ENCODE data around the gene XRCC6. TPM values are rescaled to one million over a fixed set of nuclear protein-coding genes. Genes with fewer than 3 reads are reported as not detected.

The XRCC6 gene
- total and polyA plus RNA-seq, 9 of the 15 experiments (the other 6 are each of a cell fraction or from before 2014, with no cell fraction given) = 151 to 440 (median 318) TPM

- TF ChIP-seq, protein P1, sequence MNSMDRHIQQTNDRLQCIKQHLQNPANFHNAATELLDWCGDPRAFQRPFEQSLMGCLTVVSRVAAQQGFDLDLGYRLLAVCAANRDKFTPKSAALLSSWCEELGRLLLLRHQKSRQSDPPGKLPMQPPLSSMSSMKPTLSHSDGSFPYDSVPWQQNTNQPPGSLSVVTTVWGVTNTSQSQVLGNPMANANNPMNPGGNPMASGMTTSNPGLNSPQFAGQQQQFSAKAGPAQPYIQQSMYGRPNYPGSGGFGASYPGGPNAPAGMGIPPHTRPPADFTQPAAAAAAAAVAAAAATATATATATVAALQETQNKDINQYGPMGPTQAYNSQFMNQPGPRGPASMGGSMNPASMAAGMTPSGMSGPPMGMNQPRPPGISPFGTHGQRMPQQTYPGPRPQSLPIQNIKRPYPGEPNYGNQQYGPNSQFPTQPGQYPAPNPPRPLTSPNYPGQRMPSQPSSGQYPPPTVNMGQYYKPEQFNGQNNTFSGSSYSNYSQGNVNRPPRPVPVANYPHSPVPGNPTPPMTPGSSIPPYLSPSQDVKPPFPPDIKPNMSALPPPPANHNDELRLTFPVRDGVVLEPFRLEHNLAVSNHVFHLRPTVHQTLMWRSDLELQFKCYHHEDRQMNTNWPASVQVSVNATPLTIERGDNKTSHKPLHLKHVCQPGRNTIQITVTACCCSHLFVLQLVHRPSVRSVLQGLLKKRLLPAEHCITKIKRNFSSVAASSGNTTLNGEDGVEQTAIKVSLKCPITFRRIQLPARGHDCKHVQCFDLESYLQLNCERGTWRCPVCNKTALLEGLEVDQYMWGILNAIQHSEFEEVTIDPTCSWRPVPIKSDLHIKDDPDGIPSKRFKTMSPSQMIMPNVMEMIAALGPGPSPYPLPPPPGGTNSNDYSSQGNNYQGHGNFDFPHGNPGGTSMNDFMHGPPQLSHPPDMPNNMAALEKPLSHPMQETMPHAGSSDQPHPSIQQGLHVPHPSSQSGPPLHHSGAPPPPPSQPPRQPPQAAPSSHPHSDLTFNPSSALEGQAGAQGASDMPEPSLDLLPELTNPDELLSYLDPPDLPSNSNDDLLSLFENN (IDR thresholded peaks at IDR 0.05; ENCODE audit: low read depth in 2 of 2, low read length in 2 of 2) = peak in 1 of 2 experiments; percentile 63; a peak in 1 of 4 replicates
- 0 out of 2 replicates have a peak, but pooled peaks have one; percentile 24 for TF ChIP-seq ZNF311 (CRISPR knock-in tag; IDR thresholded peaks at IDR 0.05)
- 0 out of 2 replicates have a peak, but pooled peaks have one; percentile 45 for TF ChIP-seq SMARCC2 (IDR thresholded peaks at IDR 0.05; ENCODE audit: low read depth)
- TF ChIP-seq, protein P2, sequence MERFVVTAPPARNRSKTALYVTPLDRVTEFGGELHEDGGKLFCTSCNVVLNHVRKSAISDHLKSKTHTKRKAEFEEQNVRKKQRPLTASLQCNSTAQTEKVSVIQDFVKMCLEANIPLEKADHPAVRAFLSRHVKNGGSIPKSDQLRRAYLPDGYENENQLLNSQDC (CRISPR knock-in tag; IDR thresholded peaks at IDR 0.05) = no peak
- TF ChIP-seq ZBTB17 (CRISPR knock-in tag; IDR thresholded peaks at IDR 0.05) = no peak
- TF ChIP-seq, protein P3, sequence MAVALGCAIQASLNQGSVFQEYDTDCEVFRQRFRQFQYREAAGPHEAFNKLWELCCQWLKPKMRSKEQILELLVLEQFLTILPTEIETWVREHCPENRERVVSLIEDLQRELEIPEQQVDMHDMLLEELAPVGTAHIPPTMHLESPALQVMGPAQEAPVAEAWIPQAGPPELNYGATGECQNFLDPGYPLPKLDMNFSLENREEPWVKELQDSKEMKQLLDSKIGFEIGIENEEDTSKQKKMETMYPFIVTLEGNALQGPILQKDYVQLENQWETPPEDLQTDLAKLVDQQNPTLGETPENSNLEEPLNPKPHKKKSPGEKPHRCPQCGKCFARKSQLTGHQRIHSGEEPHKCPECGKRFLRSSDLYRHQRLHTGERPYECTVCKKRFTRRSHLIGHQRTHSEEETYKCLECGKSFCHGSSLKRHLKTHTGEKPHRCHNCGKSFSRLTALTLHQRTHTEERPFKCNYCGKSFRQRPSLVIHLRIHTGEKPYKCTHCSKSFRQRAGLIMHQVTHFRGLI (CRISPR knock-in tag; IDR thresholded peaks at IDR 0.05) = no peak
- TF ChIP-seq ZNF282 (CRISPR knock-in tag; IDR thresholded peaks at IDR 0.05) = no peak
- no peak for TF ChIP-seq ASH1L (IDR thresholded peaks at IDR 0.05; ENCODE audit: borderline replicate concordance, low read depth, partially characterized antibody)
- no peak for TF ChIP-seq YY1 (IDR thresholded peaks at IDR 0.05; ENCODE audit: borderline replicate concordance in 1 of 3, control insufficient read depth in 1 of 3, extremely low read depth in 1 of 3, insufficient read depth in 3 of 3, insufficient read length in 1 of 3, insufficient replicate concordance in 2 of 3, low read depth in 1 of 3, low read length in 2 of 3)
- TF ChIP-seq ZFP30 (CRISPR knock-in tag; IDR thresholded peaks at IDR 0.05; ENCODE audit: borderline replicate concordance) = no peak
- TF ChIP-seq TEAD4 (IDR thresholded peaks at IDR 0.05; ENCODE audit: low read length) = peak; percentile 92
- no peak for TF ChIP-seq TEAD4 (CRISPR knock-in tag; IDR thresholded peaks at IDR 0.05; ENCODE audit: borderline replicate concordance)
- TF ChIP-seq TSHZ1 (CRISPR knock-in tag; IDR thresholded peaks at IDR 0.05) = no peak
- TF ChIP-seq KLF1 (tag; IDR thresholded peaks at IDR 0.05) = no peak
- TF ChIP-seq, protein P4, sequence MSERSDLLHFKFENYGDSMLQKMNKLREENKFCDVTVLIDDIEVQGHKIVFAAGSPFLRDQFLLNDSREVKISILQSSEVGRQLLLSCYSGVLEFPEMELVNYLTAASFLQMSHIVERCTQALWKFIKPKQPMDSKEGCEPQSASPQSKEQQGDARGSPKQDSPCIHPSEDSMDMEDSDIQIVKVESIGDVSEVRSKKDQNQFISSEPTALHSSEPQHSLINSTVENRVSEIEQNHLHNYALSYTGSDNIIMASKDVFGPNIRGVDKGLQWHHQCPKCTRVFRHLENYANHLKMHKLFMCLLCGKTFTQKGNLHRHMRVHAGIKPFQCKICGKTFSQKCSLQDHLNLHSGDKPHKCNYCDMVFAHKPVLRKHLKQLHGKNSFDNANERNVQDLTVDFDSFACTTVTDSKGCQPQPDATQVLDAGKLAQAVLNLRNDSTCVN (CRISPR knock-in tag; IDR thresholded peaks at IDR 0.05) = no peak
- TF ChIP-seq ZNF408 (CRISPR knock-in tag; IDR thresholded peaks at IDR 0.05; ENCODE audit: low read depth) = no peak
- TF ChIP-seq ZKSCAN1 (IDR thresholded peaks at IDR 0.05; ENCODE audit: low read depth, low read length) = no peak
- no peak for TF ChIP-seq ZNF778 (CRISPR knock-in tag; IDR thresholded peaks at IDR 0.05)
These were observed 17.2 kb upstream of the XRCC6 start (continued) for GRCh38 chr22:41603873-41604332.

Measured in K562 (cell line).